HG02943 (cell line): ENCODE data around the gene ZNF853.

Experiments used
- ATAC-seq: cut with Tn5 transposase; IDR thresholded peaks from one replicate; pipeline ENCODE4 v1.9.1; 2021; ENCODE audit warnings: mild to moderate bottlenecking, low read depth, moderate library complexity; ENCODE audit not compliant: unreplicated experiment

ZNF853 gene

DNA sequence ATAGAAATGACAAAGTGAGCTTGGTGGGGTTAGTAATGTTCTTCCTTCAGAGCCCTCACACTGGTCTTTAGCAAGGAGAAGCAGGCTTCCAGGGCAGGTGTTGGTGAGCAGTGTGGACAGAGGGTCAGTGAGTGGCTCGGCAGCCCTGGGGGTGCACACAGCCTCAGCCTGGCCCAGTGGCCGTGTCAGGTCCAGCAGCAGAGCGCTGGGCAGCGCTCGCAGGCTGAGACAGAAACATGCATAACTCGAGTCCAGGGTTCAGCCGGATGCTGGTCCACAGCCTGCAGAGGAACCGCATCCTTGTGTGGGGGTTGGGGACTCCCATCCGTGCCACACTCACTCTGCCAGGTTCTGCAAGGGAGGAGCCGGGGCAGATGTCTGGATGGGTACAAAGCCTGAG is 11.0 kb upstream of the ZNF853 start:
- ATAC-seq = no peak

- ATAC-seq = no peak
Observed at GRCh38 chr7:6606866-6607583, 8.4 kb upstream of the ZNF853 start.

- no peak for ATAC-seq
Observed at GRCh38 chr7:6607651-6608051, 7.8 kb upstream of the ZNF853 start.

GRCh38 chr7:6608081-6608480 is 7.3 kb upstream of the ZNF853 start:
- ATAC-seq = no peak

DNA sequence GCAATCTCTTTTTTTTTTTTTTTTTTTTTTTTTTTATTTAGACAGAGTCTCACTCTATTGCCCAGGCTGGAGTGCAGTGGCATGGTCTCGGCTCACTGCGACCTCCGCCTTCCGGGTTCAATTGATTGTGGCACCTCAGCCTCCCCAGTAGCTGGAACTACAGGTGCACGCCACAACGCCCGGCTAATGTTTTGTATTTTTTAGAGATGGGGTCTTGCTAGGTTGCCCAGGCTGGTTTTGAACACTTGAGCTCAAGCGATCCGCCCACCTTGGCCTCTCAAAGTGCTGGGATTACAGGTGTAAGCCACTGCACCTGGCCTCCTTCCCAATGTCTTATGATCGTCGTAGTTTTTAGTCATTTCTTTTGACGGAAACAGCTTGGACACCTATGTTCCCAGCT is 6.6 kb upstream of the ZNF853 start:
- ATAC-seq = no peak

- no peak for ATAC-seq
Observed at GRCh38 chr7:6612819-6613218, 2.6 kb upstream of the ZNF853 start.

DNA sequence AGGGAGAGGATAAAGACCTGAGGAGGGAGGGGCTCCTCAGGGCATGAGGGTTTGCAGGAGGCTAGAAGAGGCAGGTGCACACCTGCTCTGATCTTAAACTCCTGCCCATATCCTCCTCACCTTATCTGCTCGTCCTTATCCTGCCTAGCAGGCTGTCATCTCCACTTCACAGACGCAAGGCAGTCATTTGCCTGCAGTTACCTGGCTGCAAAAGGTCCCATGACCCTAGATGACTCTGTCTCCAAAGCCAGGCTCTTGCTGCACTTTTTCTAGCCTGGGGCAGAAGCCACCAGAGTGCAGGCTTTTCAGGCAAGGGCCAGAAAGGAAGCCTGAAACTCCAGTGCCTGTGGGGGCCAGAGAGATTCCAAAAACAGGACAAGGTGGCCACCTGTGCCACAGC is 1.7 kb upstream of the ZNF853 start:
- ATAC-seq = no peak

DNA sequence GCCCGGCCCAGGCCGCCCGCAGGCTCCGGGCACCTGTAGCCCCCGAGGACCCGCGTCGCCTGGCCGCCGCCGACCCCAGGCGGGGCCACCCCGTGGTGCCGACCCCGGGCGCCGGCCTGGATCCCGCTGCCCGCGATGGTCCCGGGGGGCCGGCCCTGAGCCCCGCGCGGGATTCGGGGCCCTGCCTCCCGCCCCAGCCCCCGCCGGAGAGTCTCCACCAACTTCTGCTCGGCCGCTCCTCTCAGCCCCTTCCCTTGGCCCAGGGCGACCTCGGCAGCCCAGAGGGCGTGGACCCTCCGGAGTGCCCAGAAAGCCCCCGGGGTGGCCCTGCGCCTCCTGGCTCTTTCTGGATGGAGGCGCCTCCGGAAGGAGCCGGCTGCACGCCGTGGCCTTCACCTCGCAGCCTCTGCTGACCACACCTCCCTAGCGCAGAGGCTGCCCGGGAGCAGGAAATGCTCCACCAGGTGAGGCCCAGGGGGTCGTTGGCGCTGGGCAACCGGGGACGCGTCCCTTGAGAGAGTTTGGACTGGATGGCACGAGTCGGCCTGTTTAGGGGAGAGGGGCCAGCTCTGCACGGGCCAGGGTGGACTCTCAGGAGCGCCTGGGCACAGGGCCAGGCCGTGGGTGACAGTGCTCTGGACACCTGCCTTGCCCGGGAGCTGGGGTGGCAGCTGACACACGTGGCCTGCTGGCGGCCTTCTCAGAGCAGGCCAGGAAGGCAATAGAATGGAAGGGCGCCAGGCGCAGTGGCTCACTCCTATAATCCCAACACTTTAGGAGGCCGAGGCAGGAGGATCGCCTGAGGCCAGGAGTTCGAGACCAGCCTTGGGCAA is 529 bp downstream of the ZNF853 start:
- no peak for ATAC-seq

- ATAC-seq = no peak
Observed at GRCh38 chr7:6616854-6617643, 1.6 kb downstream of the ZNF853 start.

DNA sequence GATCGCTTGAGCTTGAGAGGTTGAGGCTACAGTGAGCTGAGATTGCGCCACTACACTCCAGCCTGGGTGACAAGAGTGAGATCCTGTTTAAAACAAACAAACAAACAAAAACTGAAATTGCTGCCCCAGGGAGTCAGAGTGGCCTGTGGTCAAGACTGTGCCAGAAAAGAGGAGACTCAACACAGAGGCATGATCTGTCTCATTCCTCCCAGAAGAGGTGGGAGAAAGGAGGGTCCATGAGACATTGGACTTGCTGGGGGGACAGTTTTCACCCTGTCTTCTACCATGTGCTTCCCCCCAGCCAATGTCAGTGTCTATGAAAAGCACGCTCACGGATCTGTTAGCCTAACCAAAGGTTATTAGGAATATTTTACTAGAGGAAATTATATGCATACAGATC is 3.2 kb downstream of the ZNF853 start:
- ATAC-seq = no peak

- no peak for ATAC-seq
Observed at GRCh38 chr7:6619961-6620360, 4.6 kb downstream of the ZNF853 start.

DNA sequence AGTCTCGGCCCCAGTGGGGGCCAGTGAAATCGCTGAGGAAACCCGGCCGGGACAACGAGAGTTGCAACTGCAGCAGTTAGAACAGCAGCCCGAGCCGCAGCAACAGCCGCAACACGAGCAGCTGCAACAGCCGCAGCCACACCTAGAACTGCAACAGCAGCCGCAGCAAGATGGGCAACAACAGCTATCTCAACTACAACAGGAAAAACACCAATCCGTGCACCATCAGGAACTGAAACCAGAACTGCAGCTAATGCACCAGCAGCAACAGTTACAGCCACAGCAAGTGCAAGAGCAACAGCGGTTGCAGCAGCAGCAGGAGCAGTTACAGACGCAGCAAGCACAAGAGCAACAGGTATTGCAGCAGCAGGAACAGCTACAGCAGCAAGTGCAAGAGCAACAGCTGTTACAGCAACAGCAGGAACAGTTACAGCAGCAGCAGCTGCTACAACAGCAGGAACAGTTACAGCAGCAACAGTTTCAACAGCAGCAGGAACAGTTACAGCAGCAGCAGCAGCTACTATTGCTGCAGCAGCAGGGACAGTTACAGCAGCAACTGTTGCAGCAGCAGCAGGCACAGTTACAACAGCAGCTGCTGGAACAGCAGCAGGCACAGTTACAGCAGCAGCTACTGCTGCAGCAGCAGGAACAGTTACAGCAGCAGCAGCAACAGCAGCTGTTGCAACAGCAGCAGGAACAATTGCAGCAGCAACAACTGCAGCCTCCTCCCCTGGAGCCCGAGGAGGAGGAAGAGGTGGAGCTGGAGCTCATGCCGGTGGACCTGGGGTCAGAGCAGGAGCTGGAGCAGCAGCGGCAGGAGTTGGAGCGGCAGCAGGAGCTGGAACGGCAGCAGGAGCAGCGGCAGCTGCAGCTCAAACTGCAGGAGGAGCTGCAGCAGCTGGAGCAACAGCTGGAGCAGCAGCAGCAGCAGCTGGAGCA is 6.1 kb downstream of the ZNF853 start:
- no peak for ATAC-seq

DNA sequence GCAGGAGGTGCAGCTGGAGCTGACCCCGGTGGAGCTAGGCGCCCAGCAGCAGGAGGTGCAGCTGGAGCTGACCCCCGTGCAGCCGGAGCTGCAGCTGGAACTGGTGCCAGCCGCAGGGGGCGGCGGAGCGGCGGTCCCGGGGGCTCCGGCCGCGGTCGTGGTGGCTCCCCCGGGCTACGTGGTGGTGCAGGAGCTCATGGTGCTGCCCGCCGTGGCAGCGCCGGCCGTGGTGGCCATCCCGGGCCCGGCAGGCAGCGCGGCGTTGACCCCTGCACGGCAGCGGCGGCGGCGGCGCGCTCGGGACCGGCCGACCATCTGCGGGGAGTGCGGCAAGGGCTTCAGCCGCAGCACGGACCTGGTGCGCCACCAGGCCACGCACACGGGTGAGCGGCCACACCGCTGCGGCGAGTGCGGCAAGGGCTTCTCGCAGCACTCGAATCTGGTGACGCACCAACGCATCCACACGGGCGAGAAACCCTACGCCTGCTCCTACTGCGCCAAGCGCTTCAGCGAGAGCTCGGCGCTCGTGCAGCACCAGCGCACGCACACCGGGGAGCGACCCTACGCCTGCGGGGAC is 6.8 kb downstream of the ZNF853 start:
- no peak for ATAC-seq

GRCh38 chr7:6623589-6624245 is 8.3 kb downstream of the ZNF853 start:
- no peak for ATAC-seq

GRCh38 chr7:6624246-6624611 is 8.8 kb downstream of the ZNF853 start:
- no peak for ATAC-seq

- no peak for ATAC-seq
Observed at GRCh38 chr7:6628045-6628444, 12.6 kb downstream of the ZNF853 start.

- ATAC-seq = no peak
Observed at GRCh38 chr7:6630007-6630849, 14.8 kb downstream of the ZNF853 start.

DNA sequence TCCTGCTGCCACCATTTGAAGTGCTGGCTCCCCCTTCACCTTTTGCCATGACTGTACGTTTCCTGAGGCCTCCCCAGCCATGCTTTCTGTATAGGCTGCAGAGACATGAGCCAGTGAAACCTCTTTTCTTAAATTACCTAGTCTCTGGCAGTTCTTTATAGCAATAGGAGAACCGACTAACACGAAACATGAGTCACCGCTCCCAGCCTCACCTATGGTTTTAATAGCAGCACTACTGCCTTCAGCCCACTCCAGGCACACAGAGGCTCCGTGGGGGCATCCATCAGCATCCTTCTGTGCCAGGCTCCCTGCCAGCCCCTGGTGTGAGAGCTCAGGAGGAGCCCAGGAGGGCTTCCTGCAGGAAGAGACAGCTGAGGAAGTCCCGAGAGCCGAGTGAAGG is 16.2 kb downstream of the ZNF853 start:
- ATAC-seq = no peak
